Stimulated activated CD4-positive, alpha-beta T cell treated with anti-CD3 and anti-CD28 coated beads, Interleukin-15, amount 100 ng/mL, for 1 hour (primary cell): ENCODE measurements around the gene SCN2A.

Experiments
- DNase-seq, 2 donors: peaks; one replicate each; pipeline ENCODE4 v3.0.0-alpha.2; 2020; ENCODE audit warnings: low read depth in 1 of 2, low spot score in 1 of 2

The SCN2A gene

DNA sequence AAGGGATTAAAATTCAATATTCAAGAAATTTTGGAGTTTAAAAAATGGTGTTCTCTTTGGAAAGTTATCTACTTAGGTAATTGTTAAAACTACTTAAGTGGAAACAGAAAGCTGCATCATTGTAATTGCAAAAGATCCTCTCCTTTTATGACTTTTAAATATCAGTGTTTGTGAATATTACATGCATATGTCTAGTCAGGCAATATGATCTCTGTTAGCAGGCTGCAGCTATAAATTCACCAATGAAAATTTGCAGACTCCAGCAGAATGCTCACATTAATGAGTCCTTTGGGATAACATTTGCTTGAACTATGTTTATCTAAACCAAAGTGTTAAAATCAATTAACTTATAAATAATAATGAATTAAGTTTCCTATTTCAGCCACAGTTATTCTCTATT is 171.1 kb downstream of the SCN2A start:
- no peak for DNase-seq

DNA sequence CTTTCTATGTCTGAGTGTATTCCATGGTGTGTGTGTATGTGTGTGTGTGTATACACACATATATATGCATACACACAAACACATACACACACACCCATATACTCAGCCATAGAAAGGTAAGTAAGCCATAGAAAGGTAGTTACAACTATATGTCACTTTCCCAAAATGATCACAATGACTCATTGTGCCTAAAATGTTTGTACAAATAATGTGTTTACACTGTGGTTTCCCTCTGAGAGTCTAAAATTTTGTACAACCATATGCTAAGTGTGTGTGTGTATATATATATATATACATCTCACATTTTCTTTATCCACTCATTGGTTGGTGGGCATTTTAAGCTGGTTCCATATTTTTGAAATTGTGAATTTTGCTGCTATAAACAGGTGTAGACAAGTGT is 175.0 kb downstream of the SCN2A start:
- no peak for DNase-seq

DNA sequence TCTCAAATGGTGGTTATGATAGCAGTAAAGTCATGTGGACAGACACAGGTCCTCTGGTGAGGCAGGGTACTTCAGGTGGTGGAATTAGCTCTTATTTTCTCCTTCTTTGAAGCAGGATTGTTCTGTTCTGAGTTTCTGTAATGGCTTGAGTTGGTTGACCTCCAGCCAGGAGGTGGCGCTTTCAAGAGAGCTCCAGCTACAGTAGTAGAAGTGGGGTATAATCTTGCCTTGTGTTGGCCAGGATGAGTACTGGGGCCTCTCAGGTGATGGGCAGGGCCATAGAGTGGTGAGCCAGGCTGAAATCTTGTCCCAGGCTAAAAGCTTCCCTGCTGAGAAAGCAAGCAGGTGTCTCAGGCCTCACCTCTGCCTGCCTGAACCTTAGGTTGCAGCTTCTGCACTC is 177.8 kb downstream of the SCN2A start:
- DNase-seq: no peak

DNA sequence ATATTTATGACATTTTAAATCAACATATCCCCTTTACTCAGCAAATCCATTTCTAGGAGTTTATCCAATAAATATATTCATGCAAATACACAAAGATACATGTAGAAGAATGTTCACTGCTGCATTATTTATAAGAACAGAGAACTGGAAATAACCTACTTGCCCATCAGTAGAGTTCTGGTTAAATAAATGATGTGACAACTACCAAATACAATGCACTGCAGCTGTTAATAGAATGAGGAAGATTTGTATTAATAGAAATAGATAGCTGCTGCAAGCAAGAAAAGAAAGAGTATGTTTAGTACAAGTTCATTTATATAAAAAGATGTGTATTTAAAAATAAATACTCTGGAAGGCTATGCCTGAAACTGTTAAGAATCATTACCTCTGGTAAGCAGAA is 181.0 kb downstream of the SCN2A start:
- DNase-seq: no peak

DNA sequence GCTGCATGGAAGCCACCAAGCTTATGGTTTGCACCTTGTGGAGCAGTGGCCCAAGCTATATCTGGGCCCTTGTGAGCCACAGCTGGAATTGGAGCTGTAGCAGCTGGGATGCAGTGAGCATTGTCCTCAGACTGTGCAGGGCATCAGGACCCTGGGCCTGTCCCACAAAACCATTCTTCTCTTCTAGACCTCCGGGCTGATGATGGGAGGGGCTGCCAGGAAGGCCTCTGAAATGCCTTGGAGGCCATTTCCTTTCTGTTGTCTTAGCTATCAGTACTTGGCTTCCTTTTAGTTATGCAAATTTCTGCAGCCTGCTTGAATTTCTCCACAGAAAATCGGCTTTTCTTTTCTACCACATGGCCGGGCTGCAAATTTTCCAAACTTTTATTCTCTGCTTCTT is 183.9 kb downstream of the SCN2A start:
- DNase-seq: no peak

DNA sequence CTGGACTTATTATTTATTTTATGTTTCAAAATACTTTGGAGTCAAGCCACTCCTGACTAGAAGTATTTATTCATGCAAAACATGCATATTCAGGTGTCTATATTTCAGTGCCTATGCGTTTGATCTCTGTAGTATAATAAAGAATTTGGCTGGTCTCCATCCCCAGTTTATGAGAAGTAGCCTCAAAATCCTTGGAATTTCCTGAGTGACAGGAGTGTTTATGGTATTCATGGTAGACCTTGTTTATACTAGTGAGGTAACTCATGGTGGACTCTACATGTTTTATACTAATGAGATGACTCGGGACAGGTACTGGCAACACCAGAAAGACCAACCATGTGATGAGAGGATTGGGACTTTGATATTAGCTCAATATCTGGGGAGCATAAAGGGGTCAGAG is 186.3 kb downstream of the SCN2A start:
- no peak for DNase-seq

DNA sequence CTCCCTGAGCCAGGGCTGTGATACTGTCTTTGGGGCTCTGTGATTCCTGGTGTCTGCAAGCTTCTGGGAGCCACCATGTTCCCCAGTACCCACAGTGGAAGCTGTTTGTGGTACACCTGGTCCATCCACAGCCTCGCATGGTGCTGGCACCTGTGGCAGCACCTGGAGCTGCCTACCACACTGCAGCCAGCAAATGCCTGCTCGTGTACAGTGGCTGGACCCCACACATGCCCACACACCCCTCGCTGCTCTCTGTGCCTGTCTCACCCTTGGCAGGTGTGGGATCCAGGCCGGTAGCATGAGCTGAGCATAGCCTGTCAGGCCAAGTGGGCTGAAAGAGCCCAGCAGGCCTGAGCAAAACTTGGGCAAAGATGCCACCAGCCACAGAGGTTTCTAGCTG is 188.5 kb downstream of the SCN2A start:
- no peak for DNase-seq

DNA sequence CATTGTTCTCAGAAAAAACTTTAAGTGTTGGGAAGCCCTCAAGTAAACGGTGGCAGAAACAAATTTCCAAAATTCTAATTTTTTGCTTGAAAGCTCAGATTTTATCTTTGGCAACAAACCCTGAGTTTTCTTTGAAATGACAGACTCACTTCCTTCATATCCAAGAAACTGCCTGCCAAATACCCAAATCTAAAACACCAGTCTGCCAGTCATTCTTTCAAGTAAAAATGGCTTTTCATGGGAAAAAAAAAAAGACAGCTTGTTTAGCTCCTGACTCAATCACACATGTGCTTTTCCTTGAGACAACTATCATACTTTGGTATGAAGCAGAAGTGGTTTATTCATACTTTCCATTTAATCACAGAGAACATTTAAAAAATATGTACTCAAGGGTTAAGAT is 189.7 kb downstream of the SCN2A start:
- no peak for DNase-seq

DNA sequence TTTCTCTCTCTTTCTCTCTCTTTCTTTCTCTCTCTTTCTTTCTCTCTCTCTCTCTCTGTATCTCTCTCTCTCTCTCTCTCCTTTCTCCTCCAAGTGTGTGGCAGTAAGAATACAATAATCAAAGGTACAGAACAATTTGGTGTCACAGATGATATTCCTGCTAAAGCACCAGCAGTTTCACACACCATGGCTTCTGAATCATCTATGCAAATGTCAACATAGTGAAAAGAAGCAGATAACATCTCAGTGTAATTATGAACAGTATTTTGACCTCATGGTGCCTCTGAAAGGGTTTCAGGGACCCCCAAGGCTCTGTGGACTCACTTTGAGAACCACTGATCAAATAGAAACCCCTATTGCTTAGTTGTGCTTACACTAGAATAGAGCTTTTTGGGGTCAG is 191.8 kb downstream of the SCN2A start:
- DNase-seq: no peak

DNA sequence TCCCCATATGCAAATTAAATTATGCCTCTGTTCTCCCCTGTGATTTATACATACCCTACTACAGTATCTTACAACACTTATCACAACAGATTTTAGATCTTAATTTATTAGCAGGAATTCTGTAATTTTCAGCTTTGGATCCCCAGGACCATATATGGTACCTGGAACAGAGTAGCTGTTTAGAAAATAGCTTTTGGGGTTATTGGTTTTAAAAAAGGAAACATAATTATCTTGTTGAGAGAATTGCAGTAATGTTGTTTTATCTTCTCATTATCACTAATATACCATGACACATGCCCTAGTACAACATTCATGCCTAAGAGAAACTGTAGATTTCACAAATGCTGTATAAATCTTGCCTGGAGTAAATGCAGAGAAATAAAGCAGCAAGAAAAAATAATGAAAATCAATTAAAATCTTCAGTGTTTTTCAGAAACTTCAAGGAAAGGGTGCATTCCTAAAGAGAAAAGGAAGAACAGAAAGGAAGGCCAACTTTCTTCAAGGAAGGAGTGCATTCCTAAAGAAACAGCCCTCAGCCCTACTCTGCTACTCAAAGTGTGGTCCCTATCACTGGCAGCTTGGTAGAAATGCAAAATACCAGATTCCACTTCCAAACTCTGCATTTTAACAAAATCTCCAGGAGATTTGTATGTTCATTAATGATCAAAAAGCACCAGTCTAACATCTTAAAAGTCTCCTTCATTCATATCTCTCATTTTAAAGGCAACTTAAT is 193.2 kb downstream of the SCN2A start:
- DNase-seq: no peak

DNA sequence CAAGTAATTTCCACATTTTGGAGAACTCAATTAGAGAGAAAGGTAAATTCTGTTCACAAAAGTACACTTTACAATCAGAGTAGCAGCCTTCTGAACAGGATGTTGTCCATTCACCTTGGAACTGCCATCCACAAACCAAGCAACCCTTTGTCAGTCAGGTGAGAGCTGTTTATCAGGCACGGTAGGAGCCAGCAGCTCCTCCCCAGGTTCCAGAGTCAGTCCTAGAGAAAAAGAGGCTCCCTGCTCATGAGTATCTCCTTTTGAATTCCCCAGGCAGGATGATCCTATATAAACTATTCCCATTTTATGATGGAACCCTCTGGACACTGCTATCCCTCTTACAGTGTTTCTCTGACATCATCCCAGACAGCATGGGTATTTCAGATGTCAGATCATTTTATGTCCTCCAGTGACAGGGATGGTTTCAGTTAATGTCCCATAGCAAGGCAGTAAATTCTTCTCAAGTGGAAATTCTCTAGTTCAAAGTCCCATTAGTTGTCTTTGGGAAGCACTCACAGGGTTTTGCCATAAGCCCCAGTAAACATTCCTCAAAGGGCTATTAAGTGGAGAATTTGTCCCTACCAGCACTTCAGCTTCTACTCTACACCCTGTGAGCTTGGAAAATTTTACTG is 195.8 kb downstream of the SCN2A start:
- no peak for DNase-seq

DNA sequence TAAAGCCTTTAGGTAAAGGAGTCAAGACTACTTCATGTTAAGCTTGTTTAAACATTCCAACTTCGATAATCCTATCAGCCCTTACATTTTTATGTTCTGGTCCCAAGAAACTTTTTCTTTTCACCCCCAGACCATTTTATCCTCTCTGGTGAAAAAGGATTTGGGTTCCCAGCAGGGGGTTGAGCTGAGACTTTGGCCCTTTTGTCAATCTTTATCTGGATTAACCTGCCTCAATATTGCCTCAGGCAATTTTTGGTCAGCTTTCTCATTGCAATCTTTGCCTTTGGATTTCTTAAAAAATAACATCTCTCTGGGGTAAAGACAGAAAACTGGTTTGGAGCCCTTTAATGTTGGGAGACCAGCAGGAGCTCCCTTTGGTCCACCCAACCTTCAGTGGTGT is 196.4 kb downstream of the SCN2A start:
- DNase-seq: no peak

DNA sequence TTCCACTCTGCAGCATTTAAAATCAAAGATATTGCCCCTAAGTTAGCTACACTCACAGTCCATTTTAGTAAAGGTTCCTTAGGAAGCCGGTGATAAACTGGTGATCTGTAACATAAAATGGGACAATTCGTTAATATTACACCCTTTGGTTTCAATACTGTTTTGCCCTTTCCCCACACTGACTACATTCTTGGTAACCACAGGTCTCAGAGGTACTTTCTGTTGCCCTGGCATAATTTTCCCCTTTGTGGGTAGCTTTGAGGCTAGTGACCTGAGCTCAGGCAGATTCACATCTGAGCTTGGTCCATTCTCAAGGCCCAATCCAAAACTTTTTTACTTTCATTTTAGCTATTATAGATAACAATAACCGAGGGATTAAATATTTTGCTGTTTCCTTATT is 197.3 kb downstream of the SCN2A start:
- no peak for DNase-seq

DNA sequence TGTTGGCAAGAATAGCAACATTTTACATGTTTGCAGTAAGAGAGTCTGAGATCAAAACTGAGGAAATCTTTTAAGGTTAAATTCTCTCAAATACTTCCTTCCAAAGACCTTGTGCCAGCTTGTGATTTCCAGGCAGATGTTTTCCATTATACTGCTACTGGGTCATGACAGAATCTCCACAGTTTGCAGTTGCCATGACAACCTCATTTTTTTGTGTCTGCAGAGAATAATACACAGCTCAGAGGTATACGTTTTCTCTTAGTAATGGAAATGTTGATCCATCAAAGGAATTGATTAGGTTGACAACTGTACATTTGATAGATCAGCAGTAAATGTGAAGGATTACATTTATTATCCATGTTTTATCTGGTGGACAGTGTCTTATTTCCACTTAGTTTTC is 201.2 kb downstream of the SCN2A start:
- no peak for DNase-seq
